ENCODE measurements around the gene CNTNAP5. TPM values are rescaled to one million over a fixed set of nuclear protein-coding genes. Genes with fewer than 3 reads are reported as not detected.

Gene CNTNAP5
- total RNA-seq, 1 donor from 2014 or later = not detected

- TF ChIP-seq, protein P1, sequence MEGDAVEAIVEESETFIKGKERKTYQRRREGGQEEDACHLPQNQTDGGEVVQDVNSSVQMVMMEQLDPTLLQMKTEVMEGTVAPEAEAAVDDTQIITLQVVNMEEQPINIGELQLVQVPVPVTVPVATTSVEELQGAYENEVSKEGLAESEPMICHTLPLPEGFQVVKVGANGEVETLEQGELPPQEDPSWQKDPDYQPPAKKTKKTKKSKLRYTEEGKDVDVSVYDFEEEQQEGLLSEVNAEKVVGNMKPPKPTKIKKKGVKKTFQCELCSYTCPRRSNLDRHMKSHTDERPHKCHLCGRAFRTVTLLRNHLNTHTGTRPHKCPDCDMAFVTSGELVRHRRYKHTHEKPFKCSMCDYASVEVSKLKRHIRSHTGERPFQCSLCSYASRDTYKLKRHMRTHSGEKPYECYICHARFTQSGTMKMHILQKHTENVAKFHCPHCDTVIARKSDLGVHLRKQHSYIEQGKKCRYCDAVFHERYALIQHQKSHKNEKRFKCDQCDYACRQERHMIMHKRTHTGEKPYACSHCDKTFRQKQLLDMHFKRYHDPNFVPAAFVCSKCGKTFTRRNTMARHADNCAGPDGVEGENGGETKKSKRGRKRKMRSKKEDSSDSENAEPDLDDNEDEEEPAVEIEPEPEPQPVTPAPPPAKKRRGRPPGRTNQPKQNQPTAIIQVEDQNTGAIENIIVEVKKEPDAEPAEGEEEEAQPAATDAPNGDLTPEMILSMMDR (IDR thresholded peaks at IDR 0.05) = no peak
- ATAC-seq (no peak), DNase-seq (no peak)
- H3K4me3 ChIP-seq = no peak overlapping the region
- no peak overlapping the region for H3K27ac ChIP-seq
- intact Hi-C loops (cut with DNase I) = no loop called here
- H3K9me3 ChIP-seq = no peaks in the 10 kb centered on the region
- H3K36me3 ChIP-seq = no peaks in the 10 kb centered on the region
- no peaks in the 10 kb centered on the region for H3K4me1 ChIP-seq
- H3K27me3 ChIP-seq (ENCODE audit: low read depth) = no peaks in the 10 kb centered on the region
These were observed 79.8 kb downstream of the CNTNAP5 start for GRCh38 chr2:124104914-124105313.

DNA sequence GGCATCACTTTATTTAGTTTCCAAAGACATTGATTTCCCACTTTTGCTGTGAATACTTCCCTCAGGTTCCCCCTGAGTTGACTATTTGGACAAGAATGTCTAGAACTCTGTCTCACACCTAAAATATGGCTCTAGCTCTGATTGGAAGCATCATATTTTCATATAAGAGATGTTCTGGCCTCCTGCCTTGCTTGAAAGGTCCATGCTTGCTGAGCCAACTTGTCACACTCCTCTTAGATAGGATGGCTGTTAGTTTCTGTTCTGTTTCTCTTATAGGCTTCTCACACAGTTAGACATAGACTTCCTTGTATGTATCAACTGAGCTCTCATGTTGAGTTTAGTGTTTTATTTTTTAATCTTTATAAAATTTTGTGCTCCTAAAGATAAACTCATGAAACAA lies 87.1 kb downstream of the CNTNAP5 start:
- H3K4me3 ChIP-seq = no peak overlapping the region
- H3K9me3 ChIP-seq = no peaks in the 10 kb centered on the region
- TF ChIP-seq, protein P1 (IDR thresholded peaks at IDR 0.05) = no peak
- DNase-seq (no peak), ATAC-seq (no peak)
- no peak overlapping the region for H3K27ac ChIP-seq
- H3K4me1 ChIP-seq = no peaks in the 10 kb centered on the region
- H3K27me3 ChIP-seq (ENCODE audit: low read depth) = no peaks in the 10 kb centered on the region
- no peaks in the 10 kb centered on the region for H3K36me3 ChIP-seq
- intact Hi-C loops (cut with DNase I) = no loop called here

GRCh38 chr2:124112966-124113365 lies 87.9 kb downstream of the CNTNAP5 start:
- H3K4me1 ChIP-seq = no peaks in the 10 kb centered on the region
- DNase-seq (no peak), ATAC-seq (no peak)
- no peaks in the 10 kb centered on the region for H3K36me3 ChIP-seq
- TF ChIP-seq, protein P1 (IDR thresholded peaks at IDR 0.05) = no peak
- no peak overlapping the region for H3K4me3 ChIP-seq
- no peaks in the 10 kb centered on the region for H3K27me3 ChIP-seq (ENCODE audit: low read depth)
- no peaks in the 10 kb centered on the region for H3K9me3 ChIP-seq
- no peak overlapping the region for H3K27ac ChIP-seq
- intact Hi-C loops (cut with DNase I) = no loop called here

GRCh38 chr2:124120246-124120645 lies 95.2 kb downstream of the CNTNAP5 start:
- DNase-seq (no peak), ATAC-seq (no peak)
- no peaks in the 10 kb centered on the region for H3K27me3 ChIP-seq (ENCODE audit: low read depth)
- intact Hi-C loops (cut with DNase I) = no loop called here
- TF ChIP-seq, protein P1 (IDR thresholded peaks at IDR 0.05) = no peak
- H3K4me3 ChIP-seq = no peak overlapping the region
- H3K27ac ChIP-seq = no peak overlapping the region
- no peaks in the 10 kb centered on the region for H3K9me3 ChIP-seq
- H3K36me3 ChIP-seq = no peaks in the 10 kb centered on the region
- no peaks in the 10 kb centered on the region for H3K4me1 ChIP-seq

- DNase-seq (no peak), ATAC-seq (no peak)
- intact Hi-C loops (cut with DNase I) = no loop called here
- TF ChIP-seq, protein P1 (IDR thresholded peaks at IDR 0.05) = no peak
- Histone ChIP-seq H3K27me3 (ENCODE audit: low read depth) (no peaks in the 10 kb centered on the region), H3K4me1 (no peaks in the 10 kb centered on the region), H3K9me3 (no peaks in the 10 kb centered on the region), H3K36me3 (no peaks in the 10 kb centered on the region), H3K4me3 (no peak overlapping the region), H3K27ac (no peak overlapping the region)
These were observed 96.0 kb downstream of the CNTNAP5 start for GRCh38 chr2:124121106-124121505.

GRCh38 chr2:124121760-124122275 lies 96.7 kb downstream of the CNTNAP5 start:
- Histone ChIP-seq H3K27ac (no peak overlapping the region), H3K27me3 (ENCODE audit: low read depth) (no peaks in the 10 kb centered on the region), H3K9me3 (no peaks in the 10 kb centered on the region), H3K4me3 (no peak overlapping the region), H3K36me3 (no peaks in the 10 kb centered on the region), H3K4me1 (no peaks in the 10 kb centered on the region)
- intact Hi-C loops (cut with DNase I) = no loop called here
- TF ChIP-seq, protein P1 (IDR thresholded peaks at IDR 0.05) = no peak
- DNase-seq (no peak), ATAC-seq (no peak)
